MCF 10A (cell line): ENCODE measurements around the gene CMBL. TPM values are rescaled to one million over a fixed set of nuclear protein-coding genes. Genes with fewer than 3 reads are reported as not detected.

ENCODE experiments used
- Bru-seq: library from RNA; stranded (reverse); fragments of 400-500 nt; gene quantifications from one replicate; lab custom pipeline; 2021; lab: Mats Ljungman, UMichigan
- BruChase-seq, 2 experiments: library from RNA; stranded (reverse); fragments of 400-500 nt; gene quantifications; one replicate each; lab custom pipeline; 2021; lab: Mats Ljungman, UMichigan
- BruUV-seq: library from RNA; stranded (reverse); fragments of 400-500 nt; replicated peaks from 2 replicates; lab custom pipeline; 2021; lab: Mats Ljungman, UMichigan
- CTCF ChIA-PET: fragments of 300-600 bp; sonication (Branson Sonifier 250); formaldehyde crosslinking; extraction: SDS; loops from one replicate; lab custom pipeline; 2021; ENCODE audit warnings: antibody characterized with exemption, inconsistent platforms; lab: Yijun Ruan, JAX
- POLR2A ChIA-PET: fragments of 300-600, 350-650 bp; sonication (Branson Sonifier 250); formaldehyde crosslinking; extraction: SDS; loops from one replicate; lab custom pipeline; 2020; ENCODE audit warnings: antibody characterized with exemption, inconsistent platforms; lab: Yijun Ruan, JAX
- DNase-seq: peaks from one replicate; pipeline ENCODE4 v3.0.0-alpha.2; 2018; ENCODE audit not compliant: unreplicated experiment
- H3K27ac Mint-ChIP-seq: one replicate; pipeline ENCODE4 v1.8.0; 2022; ENCODE audit warnings: mild to moderate bottlenecking, low read depth, mixed read lengths; ENCODE audit not compliant: unreplicated experiment
- H3K27me3 Mint-ChIP-seq: one replicate; pipeline ENCODE4 v1.8.0; 2022; ENCODE audit warnings: mixed read lengths; ENCODE audit not compliant: insufficient read depth, unreplicated experiment
- H3K36me3 Mint-ChIP-seq: one replicate; pipeline ENCODE4 v1.8.0; 2022; ENCODE audit warnings: mild to moderate bottlenecking, moderate library complexity, mixed read lengths; ENCODE audit not compliant: insufficient read depth, unreplicated experiment
- H3K4me1 Mint-ChIP-seq: one replicate; pipeline ENCODE4 v1.8.0; 2022; ENCODE audit warnings: mixed read lengths; ENCODE audit not compliant: insufficient read depth, unreplicated experiment
- H3K4me3 Mint-ChIP-seq: one replicate; pipeline ENCODE4 v1.8.0; 2022; ENCODE audit warnings: mild to moderate bottlenecking, moderate library complexity, mixed read lengths; ENCODE audit not compliant: unreplicated experiment
- H3K9me3 Mint-ChIP-seq: one replicate; pipeline ENCODE4 v1.8.0; 2022; ENCODE audit warnings: mixed read lengths; ENCODE audit not compliant: unreplicated experiment
- intact Hi-C: fragments of 100-400 bp; cut with micrococcal nuclease; formaldehyde crosslinking; loops from 2 replicates; pipeline ENCODE4 v1.14.1; 2022
- long read RNA-seq: library from polyadenylated mRNA; stranded (forward); transcript quantifications from one replicate; pipeline ENCODE4 v2.0.0, GENCODE V29; 2022
- total RNA-seq: library from RNA; stranded (reverse); gene quantifications from 2 replicates; pipeline ENCODE4 v1.2.3, GENCODE V29; 2022
- TF ChIP-seq, protein P1 (sequence below): fragments of 200-600 bp; IDR thresholded peaks from one replicate; pipeline ENCODE4 v1.8.0; 2022; ENCODE audit warnings: antibody characterized with exemption, mild to moderate bottlenecking; ENCODE audit not compliant: unreplicated experiment

CMBL gene
- 17.6 and 24.9 TPM in 2 replicates for total RNA-seq
- percentile 49 among the genes with signal in this experiment for Bru-seq, nascent RNA
- BruChase-seq, experiment 1, labeled RNA remaining after a 6-hour chase, result percentile 65 among the genes with signal in this experiment
- percentile 51 among the genes with signal in this experiment for BruChase-seq, experiment 2, labeled RNA remaining after a 2-hour chase
- long read RNA-seq, transcript CMBL-201 (6 exons, 2,335 nt), result major isoform, 48 of 63 reads
- long read RNA-seq, partial matches to known transcripts, result 3 of 63 reads
- long read RNA-seq, other reads (novel, unspliced or antisense), result 8 of 63 reads

DNA sequence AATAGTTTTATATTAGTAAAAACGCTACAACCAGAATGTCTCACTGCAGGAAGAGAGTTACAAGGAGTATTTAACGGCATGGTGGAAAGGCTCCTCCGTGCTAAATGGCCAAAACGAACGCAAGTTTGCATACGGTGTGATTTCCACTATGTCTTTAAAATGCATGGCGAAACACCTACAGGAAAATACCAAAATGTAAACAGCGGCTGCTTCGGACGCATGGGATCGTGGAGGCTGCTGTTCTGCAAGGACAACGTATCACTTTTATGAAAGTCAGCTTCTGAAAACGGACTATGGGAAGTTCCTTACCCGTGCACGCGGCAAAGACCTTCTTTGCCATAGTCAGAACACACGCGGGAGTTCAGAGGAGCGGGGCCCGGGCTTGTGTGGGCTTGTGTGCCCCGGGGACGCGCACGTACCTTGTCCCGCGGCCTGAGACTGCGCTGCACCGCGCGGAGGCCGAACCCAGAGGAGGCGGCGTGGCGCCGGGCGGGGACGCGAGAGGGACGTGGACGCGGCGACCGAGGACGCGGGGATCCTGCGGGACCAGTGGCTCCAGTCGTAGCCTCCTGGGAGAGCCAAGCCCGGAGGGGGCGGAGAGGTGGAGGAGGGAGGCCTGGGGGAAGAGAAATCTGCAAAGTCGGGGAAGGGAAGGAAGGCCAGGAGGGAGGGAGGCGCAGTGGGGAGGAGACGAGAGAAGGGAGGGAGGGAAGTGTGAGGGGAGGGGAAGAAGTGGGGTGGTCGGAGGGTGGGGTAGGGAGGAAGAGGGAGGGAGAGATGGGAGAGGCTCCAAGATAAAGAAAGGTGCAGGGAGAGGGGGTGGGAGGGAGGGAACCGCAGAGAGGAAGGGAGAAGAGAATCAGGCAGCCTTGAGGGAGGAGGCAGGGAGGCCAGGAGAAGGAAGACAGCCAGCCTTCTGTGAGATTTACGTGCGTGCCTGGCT is at the start of gene CMBL:
TSS of gene CMBL (minus strand) at position 697 of the 943 bp plus-strand sequence. CDS start 17,140 bp downstream, outside the sequence.
- CTCF ChIA-PET, result interaction anchor here (0.6 to 1.5 kb wide), 4 partner anchors 15 to 46 kb away, joined by 3 to 6 read pairs (median 5); partner anchors contain the start of gene MARCHF6
- TF ChIP-seq, protein P1, sequence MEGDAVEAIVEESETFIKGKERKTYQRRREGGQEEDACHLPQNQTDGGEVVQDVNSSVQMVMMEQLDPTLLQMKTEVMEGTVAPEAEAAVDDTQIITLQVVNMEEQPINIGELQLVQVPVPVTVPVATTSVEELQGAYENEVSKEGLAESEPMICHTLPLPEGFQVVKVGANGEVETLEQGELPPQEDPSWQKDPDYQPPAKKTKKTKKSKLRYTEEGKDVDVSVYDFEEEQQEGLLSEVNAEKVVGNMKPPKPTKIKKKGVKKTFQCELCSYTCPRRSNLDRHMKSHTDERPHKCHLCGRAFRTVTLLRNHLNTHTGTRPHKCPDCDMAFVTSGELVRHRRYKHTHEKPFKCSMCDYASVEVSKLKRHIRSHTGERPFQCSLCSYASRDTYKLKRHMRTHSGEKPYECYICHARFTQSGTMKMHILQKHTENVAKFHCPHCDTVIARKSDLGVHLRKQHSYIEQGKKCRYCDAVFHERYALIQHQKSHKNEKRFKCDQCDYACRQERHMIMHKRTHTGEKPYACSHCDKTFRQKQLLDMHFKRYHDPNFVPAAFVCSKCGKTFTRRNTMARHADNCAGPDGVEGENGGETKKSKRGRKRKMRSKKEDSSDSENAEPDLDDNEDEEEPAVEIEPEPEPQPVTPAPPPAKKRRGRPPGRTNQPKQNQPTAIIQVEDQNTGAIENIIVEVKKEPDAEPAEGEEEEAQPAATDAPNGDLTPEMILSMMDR, result no peak
- intact Hi-C loops, result no loop called here
- TSS peak; percentile 21 for BruUV-seq
- POLR2A ChIA-PET, result interaction anchor here (0.6 to 6.7 kb wide), 15 partner anchors 18 to 1494 kb away, joined by 3 to 226 read pairs (median 4); partner anchors contain the start of genes ATPSCKMT, CCT5 and MARCHF6
- Mint-ChIP-seq H3K4me1 (peaks cover 52% of the 10 kb centered on the region), H3K27me3 (no peaks in the 10 kb centered on the region), H3K36me3 (peaks cover 6% of the 10 kb centered on the region), H3K27ac (peak within 1 kb of the TSS; percentile 86), H3K9me3 (no peaks in the 10 kb centered on the region), H3K4me3 (peak within 1 kb of the TSS; percentile 85)
- peak; percentile 85 for DNase-seq

DNA sequence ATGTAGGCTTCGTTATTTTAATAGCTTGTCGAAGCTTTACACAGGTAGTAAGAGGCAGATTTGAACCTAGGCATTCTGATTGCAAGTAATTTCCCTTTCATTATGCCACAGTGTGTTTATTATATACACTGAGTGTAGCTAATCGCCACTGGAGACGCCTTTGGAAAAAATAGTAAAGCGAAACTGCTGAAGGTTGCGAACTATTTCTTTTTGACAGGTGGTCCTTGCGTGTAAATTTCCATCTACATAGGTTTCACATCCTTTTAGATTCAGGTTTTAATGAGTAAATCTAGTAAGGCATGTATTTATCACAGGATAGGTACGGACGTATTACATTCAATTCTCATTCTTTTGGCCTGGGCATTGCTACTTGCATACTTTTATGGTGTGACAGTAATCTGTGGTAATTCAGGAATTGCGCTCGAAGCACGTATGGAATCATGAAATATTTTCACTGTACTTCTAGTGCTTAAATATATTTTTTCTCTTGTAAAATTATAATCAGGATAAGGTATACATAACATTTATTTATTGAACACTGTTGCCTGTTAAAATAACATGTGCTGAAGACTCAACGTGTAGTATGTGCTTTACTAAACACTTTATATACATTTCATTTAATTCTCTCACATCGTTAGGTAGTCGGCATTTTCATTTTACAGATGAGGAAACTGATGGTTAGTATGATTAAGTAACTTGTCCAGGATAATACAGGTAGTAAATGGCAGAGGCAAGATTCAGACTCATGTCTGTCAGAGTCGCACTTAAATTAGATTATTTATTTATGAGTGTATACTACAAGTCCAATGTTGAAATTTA is 47.6 kb upstream of the CMBL start:
- POLR2A ChIA-PET, result interaction anchor here (0.6 to 5.1 kb wide), 22 partner anchors 10 to 108 kb away, joined by 3 to 226 read pairs (median 6); partner anchors contain the start of genes ATPSCKMT, CCT5 and CMBL
- peaks cover 24% of the 10 kb centered on the region for H3K4me1 Mint-ChIP-seq
- DNase-seq, result peak; percentile 52
- no peaks in the 10 kb centered on the region for H3K9me3 Mint-ChIP-seq
- no peaks in the 10 kb centered on the region for H3K27me3 Mint-ChIP-seq
- TF ChIP-seq, protein P1, result no peak
- peak overlapping the region; percentile 99 for H3K27ac Mint-ChIP-seq
- peaks cover 13% of the 10 kb centered on the region for H3K36me3 Mint-ChIP-seq
- intact Hi-C loops, result loop anchor here (5.0 kb wide), 1 partner anchor 47 kb away; no protein-coding TSS in a partner anchor
- peak overlapping the region; percentile 94 for H3K4me3 Mint-ChIP-seq
- CTCF ChIA-PET, result interaction anchor here (0.7 to 1.2 kb wide), 5 partner anchors 13 to 1237 kb away, joined by 3 to 4 read pairs (median 4); no protein-coding TSS in a partner anchor
- BruUV-seq, result no TSS peak

DNA sequence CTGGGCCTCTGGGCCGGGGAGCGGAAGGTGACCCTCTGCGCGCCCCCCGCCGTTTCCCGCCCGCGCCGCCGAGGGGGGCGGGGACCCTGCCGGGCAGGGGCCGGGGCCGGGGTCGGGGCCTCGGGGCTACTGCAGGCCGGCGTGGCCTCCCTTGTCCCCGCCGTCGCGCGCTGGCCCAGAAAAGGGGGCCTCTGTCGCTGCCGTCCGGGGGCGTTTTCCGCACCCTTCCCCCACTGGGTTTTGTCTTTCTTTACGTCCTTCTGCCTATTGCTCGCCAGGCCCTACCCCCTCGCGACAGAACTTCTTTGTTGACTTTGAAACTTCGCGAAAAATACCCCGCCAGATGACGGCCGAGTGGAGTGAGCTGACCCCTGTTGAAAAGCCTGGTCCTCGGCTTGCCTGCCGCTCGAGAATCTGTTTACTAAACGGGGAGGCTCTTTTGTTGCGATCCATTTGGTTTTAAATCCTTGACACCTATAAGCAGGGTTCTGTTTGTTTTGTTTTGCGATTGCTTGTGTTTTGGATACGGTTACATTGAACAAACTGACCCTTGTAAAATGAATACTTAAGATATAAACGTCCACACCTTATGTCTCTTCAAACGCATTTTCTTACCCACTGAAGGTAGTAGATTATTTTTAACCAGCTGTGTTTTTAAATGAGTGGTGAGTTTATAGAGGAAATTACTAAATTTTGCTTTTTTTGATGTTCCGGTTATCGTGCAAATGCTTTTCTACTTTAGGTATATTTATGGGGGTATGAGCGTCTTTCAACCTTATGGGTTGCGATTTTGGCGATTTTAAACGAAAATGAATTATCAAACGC is 46.6 kb upstream of the CMBL start:
- H3K36me3 Mint-ChIP-seq, result peaks cover 7% of the 10 kb centered on the region
- H3K27ac Mint-ChIP-seq, result peak overlapping the region; percentile 99
- ChIA-PET POLR2A (interaction anchor here (0.6 to 5.1 kb wide), 46 partner anchors 11 to 1445 kb away, joined by 3 to 226 read pairs (median 4); partner anchors contain the start of genes ATPSCKMT, CCT5 and CMBL), CTCF (interaction anchor here (0.5 to 1.2 kb wide), 9 partner anchors 11 to 71 kb away, joined by 3 to 5 read pairs (median 4); no protein-coding TSS in a partner anchor)
- H3K4me3 Mint-ChIP-seq, result peak overlapping the region; percentile 94
- H3K9me3 Mint-ChIP-seq, result no peaks in the 10 kb centered on the region
- no peaks in the 10 kb centered on the region for H3K27me3 Mint-ChIP-seq
- peaks cover 24% of the 10 kb centered on the region for H3K4me1 Mint-ChIP-seq
- TF ChIP-seq, protein P1, result no peak
- intact Hi-C loops, result no loop called here
- DNase-seq, result peak; percentile 46
- TSS peak; percentile 52 for BruUV-seq
